ENCODE results near the gene CCL26.
A peak's percentile ranks its signal among the peaks of the same experiment; 100 is the strongest.

CCL26 gene

GRCh38 chr7:75772081-75773077, at the start of gene CCL26:
Gene CCL26 (minus strand): TSS chr7:75772211. CDS start chr7:75772176, 35 bp downstream.
- DNase-seq (ENCODE audit: low read depth, low spot score), result peak; percentile 40
- TF ChIP-seq CTCF (IDR thresholded peaks at IDR 0.05; ENCODE audit: insufficient read depth, low read length, missing control alignments), result no peak
- POLR2A ChIA-PET, result no interaction called here
- no peak within 1 kb of the TSS for H3K4me3 ChIP-seq (ENCODE audit: low read depth, low read length)
- CTCF ChIA-PET, result interaction anchor here (1.3 kb wide), 1 partner anchor 248 kb away, joined by 4 read pairs; no protein-coding TSS in a partner anchor

- TF ChIP-seq CTCF (IDR thresholded peaks at IDR 0.05; ENCODE audit: insufficient read depth, low read length, missing control alignments), result no peak
- CTCF ChIA-PET, result no interaction called here
- no peak for DNase-seq (ENCODE audit: low read depth, low spot score)
- POLR2A ChIA-PET, result no interaction called here
- no peak overlapping the region for H3K4me3 ChIP-seq (ENCODE audit: low read depth, low read length)
These were observed 48.7 kb upstream of the CCL26 start for GRCh38 chr7:75820688-75821087.

- TF ChIP-seq CTCF (IDR thresholded peaks at IDR 0.05; ENCODE audit: insufficient read depth, low read length, missing control alignments), result no peak
- POLR2A ChIA-PET, result no interaction called here
- CTCF ChIA-PET, result interaction anchor here (0.6 to 1.1 kb wide), 2 partner anchors 9 to 10 kb away, joined by 3 read pairs; no protein-coding TSS in a partner anchor
- no peak overlapping the region for H3K4me3 ChIP-seq (ENCODE audit: low read depth, low read length)
- no peak for DNase-seq (ENCODE audit: low read depth, low spot score)
These were observed 47.7 kb upstream of the CCL26 start for GRCh38 chr7:75819711-75820110.

GRCh38 chr7:75818472-75818871, 46.5 kb upstream of the CCL26 start:
- no peak for DNase-seq (ENCODE audit: low read depth, low spot score)
- no peak overlapping the region for H3K4me3 ChIP-seq (ENCODE audit: low read depth, low read length)
- POLR2A ChIA-PET, result no interaction called here
- no peak for TF ChIP-seq CTCF (IDR thresholded peaks at IDR 0.05; ENCODE audit: insufficient read depth, low read length, missing control alignments)
- CTCF ChIA-PET, result no interaction called here

- POLR2A ChIA-PET, result no interaction called here
- CTCF ChIA-PET, result no interaction called here
- TF ChIP-seq CTCF (IDR thresholded peaks at IDR 0.05; ENCODE audit: insufficient read depth, low read length, missing control alignments), result no peak
- H3K4me3 ChIP-seq (ENCODE audit: low read depth, low read length), result no peak overlapping the region
- no peak for DNase-seq (ENCODE audit: low read depth, low spot score)
These were observed 45.1 kb upstream of the CCL26 start for GRCh38 chr7:75817116-75817515.

GRCh38 chr7:75815418-75816064, 43.5 kb upstream of the CCL26 start:
- DNase-seq (ENCODE audit: low read depth, low spot score), result no peak
- ChIA-PET POLR2A (no interaction called here), CTCF (no interaction called here)
- H3K4me3 ChIP-seq (ENCODE audit: low read depth, low read length), result no peak overlapping the region
- no peak for TF ChIP-seq CTCF (IDR thresholded peaks at IDR 0.05; ENCODE audit: insufficient read depth, low read length, missing control alignments)

Measured in AG04449 (cell line).